Central memory CD8-positive, alpha-beta T cell (primary cell): Measurements from ENCODE around the gene INPP4A.
A peak's percentile ranks its signal among the peaks of the same experiment; 100 is the strongest.

Source experiments
- ATAC-seq: fragments of 150-1000 bp; cut with Tn5 transposase; replicated peaks from 2 replicates; pipeline ENCODE4 v1.10.0; 2022; ENCODE audit warnings: mild to moderate bottlenecking, moderate FRiP score, moderate number of reproducible peaks; ENCODE audit not compliant: poor library complexity, severe bottlenecking; ENCODE audit errors: extremely low read depth
- DNase-seq, 2 donors: peaks; one replicate each; pipeline ENCODE4 v3.0.0; 2021; ENCODE audit warnings: low spot score in 2 of 2
- H3K27ac Mint-ChIP-seq: one replicate; pipeline ENCODE4 v1.8.0; 2022; ENCODE audit warnings: low read depth, mild to moderate bottlenecking, moderate library complexity, mixed read lengths
- H3K27me3 Mint-ChIP-seq: one replicate; pipeline ENCODE4 v1.8.0; 2022; ENCODE audit warnings: mixed read lengths
- H3K36me3 Mint-ChIP-seq: one replicate; pipeline ENCODE4 v1.8.0; 2022; ENCODE audit warnings: mild to moderate bottlenecking, moderate library complexity, mixed read lengths; ENCODE audit not compliant: insufficient read depth
- H3K4me1 Mint-ChIP-seq: one replicate; pipeline ENCODE4 v1.8.0; 2022; ENCODE audit warnings: mixed read lengths
- H3K4me3 Mint-ChIP-seq: one replicate; pipeline ENCODE4 v1.8.0; 2022; ENCODE audit warnings: mild to moderate bottlenecking, moderate library complexity, mixed read lengths
- H3K9me3 Mint-ChIP-seq: one replicate; pipeline ENCODE4 v1.8.0; 2022; ENCODE audit warnings: mixed read lengths

INPP4A gene

DNA sequence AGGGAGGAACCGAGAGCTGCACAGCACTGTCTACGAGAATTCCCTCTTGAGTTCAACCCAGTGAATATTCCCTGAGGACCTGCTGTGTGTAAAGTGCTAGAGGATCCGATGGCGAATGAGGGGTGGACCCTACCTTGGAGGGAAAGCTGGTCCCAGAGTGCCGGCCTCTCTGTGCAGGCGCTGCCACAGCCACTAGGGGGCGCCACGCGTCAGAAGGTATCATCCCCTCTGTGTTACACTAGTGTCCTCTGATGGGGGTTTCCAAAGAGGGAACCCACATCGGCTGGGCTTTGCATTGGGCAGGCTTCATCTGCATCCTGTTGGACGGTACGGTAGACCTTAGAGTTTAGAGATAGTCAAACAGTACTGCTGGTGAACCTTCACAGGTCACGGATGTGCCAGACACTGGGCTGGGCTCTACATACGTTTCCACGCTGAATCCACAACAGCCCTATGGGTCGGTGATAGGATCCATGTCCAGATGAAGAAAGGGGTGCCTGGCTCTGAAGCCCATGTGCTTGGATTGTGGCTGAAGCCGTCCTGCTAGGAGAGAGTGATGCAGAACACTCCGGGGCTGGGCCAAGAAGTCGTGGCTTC lies 124.6 kb downstream of the INPP4A start:
- Mint-ChIP-seq H3K4me1 (peaks cover 25% of the 10 kb centered on the region), H3K9me3 (no peaks in the 10 kb centered on the region), H3K27me3 (no peaks in the 10 kb centered on the region), H3K4me3 (no peak overlapping the region), H3K36me3 (peaks cover 42% of the 10 kb centered on the region), H3K27ac (peak overlapping the region; percentile 92)
- DNase-seq (peak; percentile 55 to 67), ATAC-seq (peak; percentile 70)

GRCh38 chr2:98569915-98570314 lies 125.3 kb downstream of the INPP4A start:
- DNase-seq, result no peak
- H3K27ac Mint-ChIP-seq, result peak overlapping the region; percentile 92
- H3K36me3 Mint-ChIP-seq, result peaks cover 40% of the 10 kb centered on the region
- H3K4me3 Mint-ChIP-seq, result no peak overlapping the region
- H3K27me3 Mint-ChIP-seq, result no peaks in the 10 kb centered on the region
- H3K4me1 Mint-ChIP-seq, result peaks cover 25% of the 10 kb centered on the region
- no peak for ATAC-seq
- H3K9me3 Mint-ChIP-seq, result no peaks in the 10 kb centered on the region

- DNase-seq (no peak), ATAC-seq (no peak)
- no peaks in the 10 kb centered on the region for H3K9me3 Mint-ChIP-seq
- H3K4me1 Mint-ChIP-seq, result peaks cover 25% of the 10 kb centered on the region
- H3K4me3 Mint-ChIP-seq, result no peak overlapping the region
- H3K27me3 Mint-ChIP-seq, result no peaks in the 10 kb centered on the region
- peaks cover 40% of the 10 kb centered on the region for H3K36me3 Mint-ChIP-seq
- peak overlapping the region; percentile 92 for H3K27ac Mint-ChIP-seq
Observed at GRCh38 chr2:98570356-98570755, 125.7 kb downstream of the INPP4A start.

GRCh38 chr2:98571121-98571701 lies 126.6 kb downstream of the INPP4A start:
- Mint-ChIP-seq H3K27ac (no peak overlapping the region), H3K9me3 (no peaks in the 10 kb centered on the region), H3K27me3 (no peaks in the 10 kb centered on the region), H3K4me1 (peaks cover 22% of the 10 kb centered on the region), H3K36me3 (peaks cover 37% of the 10 kb centered on the region), H3K4me3 (no peak overlapping the region)
- ATAC-seq, result no peak
- DNase-seq, result no peak

DNA sequence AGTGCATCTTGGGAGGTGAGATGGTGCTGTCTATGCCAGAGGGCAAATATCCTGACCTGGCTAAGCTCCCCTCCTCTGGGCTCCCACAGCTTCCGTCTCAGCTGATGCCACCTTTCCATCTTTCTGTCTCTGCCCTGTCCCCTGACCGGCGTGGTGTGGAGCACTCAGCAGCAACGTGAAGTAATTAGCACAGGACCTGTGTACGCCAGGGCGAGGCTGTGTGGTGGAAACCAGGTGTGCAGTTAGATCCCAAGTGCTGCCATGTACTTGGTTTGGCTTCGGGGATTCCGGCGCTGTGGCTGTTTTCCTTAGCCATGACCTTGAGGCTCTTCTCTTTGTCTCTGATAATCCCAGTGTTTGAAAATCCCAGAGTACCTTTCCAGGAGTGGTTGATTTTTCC lies 127.1 kb downstream of the INPP4A start:
- Mint-ChIP-seq H3K36me3 (peaks cover 35% of the 10 kb centered on the region), H3K9me3 (no peaks in the 10 kb centered on the region), H3K4me1 (peaks cover 18% of the 10 kb centered on the region), H3K27ac (peak overlapping the region; percentile 29), H3K4me3 (no peak overlapping the region), H3K27me3 (no peaks in the 10 kb centered on the region)
- DNase-seq, result no peak
- ATAC-seq, result no peak

DNA sequence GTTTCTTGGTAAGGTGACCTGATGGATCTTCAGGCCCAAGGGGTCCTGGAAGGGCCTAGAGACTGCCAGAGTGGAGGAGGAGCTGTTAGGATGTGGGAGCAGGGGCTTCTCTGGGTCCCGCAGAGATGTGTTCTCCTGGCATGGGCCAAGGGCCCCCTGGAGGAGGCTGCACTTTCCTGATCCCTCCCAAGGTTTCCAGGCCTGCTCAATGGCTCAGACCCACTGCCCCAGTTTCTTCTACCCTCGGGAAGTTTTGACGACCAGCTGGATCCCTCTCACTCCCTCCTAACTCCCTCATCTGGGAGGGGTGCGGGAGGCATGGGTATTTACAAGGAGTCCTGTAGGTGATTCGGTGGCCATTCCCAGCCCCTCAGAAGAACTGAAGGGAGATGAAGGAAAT lies 127.6 kb downstream of the INPP4A start:
- peak overlapping the region; percentile 29 for H3K27ac Mint-ChIP-seq
- H3K4me1 Mint-ChIP-seq, result peaks cover 14% of the 10 kb centered on the region
- H3K27me3 Mint-ChIP-seq, result no peaks in the 10 kb centered on the region
- H3K36me3 Mint-ChIP-seq, result peaks cover 39% of the 10 kb centered on the region
- ATAC-seq (no peak), DNase-seq (no peak)
- H3K9me3 Mint-ChIP-seq, result no peaks in the 10 kb centered on the region
- no peak overlapping the region for H3K4me3 Mint-ChIP-seq

DNA sequence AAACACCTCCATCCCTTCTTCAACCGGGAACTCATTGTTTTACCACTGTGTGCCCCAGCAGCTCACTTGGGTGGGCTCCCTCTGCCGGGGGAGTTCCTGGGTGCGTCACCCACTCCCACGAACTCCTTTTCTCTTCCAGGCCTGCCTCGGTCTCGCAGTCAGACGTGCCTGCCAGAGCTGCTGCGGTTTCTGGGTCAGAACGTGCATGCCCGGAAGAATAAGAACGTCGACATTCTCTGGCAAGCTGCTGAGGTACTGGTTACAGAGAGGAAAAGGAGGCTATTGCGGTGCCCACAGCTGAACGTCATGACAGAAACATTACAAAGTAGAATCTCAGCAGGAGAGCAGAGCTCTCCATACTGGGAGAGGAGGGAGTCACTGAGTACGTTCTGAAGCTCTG lies 128.0 kb downstream of the INPP4A start:
- Mint-ChIP-seq H3K27me3 (no peaks in the 10 kb centered on the region), H3K27ac (no peak overlapping the region), H3K4me3 (no peak overlapping the region), H3K4me1 (peaks cover 11% of the 10 kb centered on the region), H3K36me3 (peaks cover 44% of the 10 kb centered on the region), H3K9me3 (no peaks in the 10 kb centered on the region)
- DNase-seq (no peak), ATAC-seq (no peak)

DNA sequence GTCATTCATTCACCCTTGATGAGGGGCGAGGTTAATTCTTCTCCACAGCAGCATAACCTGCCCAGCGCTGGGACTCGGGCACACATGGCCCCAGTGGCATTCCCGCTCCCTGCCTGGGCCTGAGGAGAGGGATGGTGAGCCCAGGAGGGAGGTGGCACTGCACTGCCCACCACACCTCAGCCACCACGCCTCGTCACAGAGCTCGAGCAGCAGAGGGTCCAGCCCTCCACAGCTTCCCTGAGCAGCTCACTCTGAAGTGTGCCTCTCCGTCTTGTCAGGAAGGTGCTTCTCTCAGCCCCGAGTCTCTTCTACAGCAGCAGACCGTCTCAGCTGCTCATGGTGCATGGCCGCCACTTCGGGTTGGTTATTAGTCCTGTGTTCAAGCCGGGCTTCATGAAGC lies 128.8 kb downstream of the INPP4A start:
- DNase-seq, result no peak
- Mint-ChIP-seq H3K36me3 (peaks cover 49% of the 10 kb centered on the region), H3K4me3 (no peak overlapping the region), H3K27ac (no peak overlapping the region), H3K27me3 (no peaks in the 10 kb centered on the region), H3K4me1 (peaks cover 11% of the 10 kb centered on the region), H3K9me3 (no peaks in the 10 kb centered on the region)
- ATAC-seq, result no peak

DNA sequence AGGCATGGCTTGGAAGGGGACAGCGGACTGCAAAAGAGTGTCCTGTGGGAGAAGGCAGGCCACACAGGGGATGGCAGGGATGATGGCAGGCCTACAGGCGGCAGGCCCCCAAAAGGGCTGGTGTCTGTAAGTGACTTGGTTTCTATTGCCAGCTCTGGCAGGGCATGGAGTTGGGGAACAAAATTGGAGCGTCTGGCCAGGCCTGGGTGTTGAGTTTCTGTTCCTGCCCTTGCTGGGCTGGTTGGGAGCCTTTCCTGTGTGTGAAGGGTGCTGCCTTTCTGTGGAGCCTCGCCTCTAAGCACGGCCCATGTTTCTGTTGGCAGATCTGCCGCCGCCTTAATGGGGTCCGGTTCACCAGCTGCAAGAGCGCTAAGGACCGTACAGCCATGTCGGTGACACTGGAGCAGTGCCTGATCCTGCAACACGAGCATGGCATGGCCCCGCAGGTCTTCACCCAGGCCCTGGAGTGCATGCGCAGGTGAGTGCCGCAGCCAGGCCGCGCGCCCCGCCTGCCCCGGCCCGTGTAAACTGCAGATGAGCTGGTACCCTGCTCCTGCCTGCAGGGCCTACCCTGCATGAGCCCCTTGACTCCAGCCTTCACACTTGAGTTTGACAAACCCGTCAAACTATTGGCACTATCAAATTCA lies 132.1 kb downstream of the INPP4A start:
- DNase-seq (no peak), ATAC-seq (no peak)
- no peaks in the 10 kb centered on the region for H3K9me3 Mint-ChIP-seq
- no peaks in the 10 kb centered on the region for H3K4me1 Mint-ChIP-seq
- peaks cover 46% of the 10 kb centered on the region for H3K36me3 Mint-ChIP-seq
- H3K27me3 Mint-ChIP-seq, result no peaks in the 10 kb centered on the region
- no peak overlapping the region for H3K4me3 Mint-ChIP-seq
- peak overlapping the region; percentile 57 for H3K27ac Mint-ChIP-seq

- H3K9me3 Mint-ChIP-seq, result no peaks in the 10 kb centered on the region
- ATAC-seq (no peak), DNase-seq (no peak)
- peaks cover 46% of the 10 kb centered on the region for H3K36me3 Mint-ChIP-seq
- no peak overlapping the region for H3K27ac Mint-ChIP-seq
- H3K4me3 Mint-ChIP-seq, result no peak overlapping the region
- no peaks in the 10 kb centered on the region for H3K4me1 Mint-ChIP-seq
- no peaks in the 10 kb centered on the region for H3K27me3 Mint-ChIP-seq
Observed at GRCh38 chr2:98577313-98577712, 132.7 kb downstream of the INPP4A start.

DNA sequence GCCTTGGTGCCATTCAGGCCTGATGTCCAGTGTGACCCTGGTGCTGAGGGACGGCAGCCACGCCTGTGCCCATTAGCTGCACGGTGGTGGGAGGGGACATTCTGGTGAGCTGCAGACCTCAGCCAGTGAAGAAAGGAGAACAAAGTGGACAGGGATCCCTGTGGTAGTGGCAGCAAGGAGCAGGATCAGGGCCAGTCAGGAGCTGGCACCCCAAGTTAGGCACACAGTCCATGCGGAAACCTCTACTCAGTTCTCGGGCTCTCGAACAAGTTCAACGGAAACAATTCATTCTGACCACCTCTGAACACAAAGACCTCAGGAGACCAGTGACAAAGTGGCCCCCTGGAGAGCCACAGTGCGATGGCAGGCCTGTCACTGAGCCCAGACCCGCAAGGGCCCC lies 133.6 kb downstream of the INPP4A start:
- H3K4me3 Mint-ChIP-seq, result peak overlapping the region; percentile 31
- peaks cover 48% of the 10 kb centered on the region for H3K36me3 Mint-ChIP-seq
- H3K4me1 Mint-ChIP-seq, result no peaks in the 10 kb centered on the region
- no peak for ATAC-seq
- no peaks in the 10 kb centered on the region for H3K27me3 Mint-ChIP-seq
- H3K27ac Mint-ChIP-seq, result no peak overlapping the region
- DNase-seq, result no peak
- no peaks in the 10 kb centered on the region for H3K9me3 Mint-ChIP-seq

DNA sequence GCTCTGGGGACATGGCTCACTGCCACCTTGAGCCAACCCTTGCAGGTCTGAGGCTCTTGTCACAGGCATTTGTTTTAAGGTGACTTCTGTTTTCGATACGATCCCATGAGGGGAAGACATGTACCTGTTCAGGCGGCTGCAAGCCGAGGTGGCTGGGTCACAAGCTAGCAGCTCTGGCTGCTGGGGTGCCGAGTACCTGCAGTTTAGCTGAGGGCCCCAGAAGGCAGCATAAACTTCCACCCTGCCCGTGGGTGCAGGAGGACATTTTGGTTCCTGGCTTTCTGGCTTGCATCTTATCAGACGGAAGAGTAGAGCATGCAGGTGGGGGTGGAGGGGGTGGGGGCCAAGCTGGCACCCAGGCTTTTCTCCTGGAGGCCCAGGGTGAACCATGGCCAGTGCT lies 135.3 kb downstream of the INPP4A start:
- H3K4me3 Mint-ChIP-seq, result no peak overlapping the region
- no peak for DNase-seq
- H3K27ac Mint-ChIP-seq, result no peak overlapping the region
- ATAC-seq, result no peak
- H3K27me3 Mint-ChIP-seq, result no peaks in the 10 kb centered on the region
- H3K4me1 Mint-ChIP-seq, result no peaks in the 10 kb centered on the region
- peaks cover 51% of the 10 kb centered on the region for H3K36me3 Mint-ChIP-seq
- H3K9me3 Mint-ChIP-seq, result no peaks in the 10 kb centered on the region

DNA sequence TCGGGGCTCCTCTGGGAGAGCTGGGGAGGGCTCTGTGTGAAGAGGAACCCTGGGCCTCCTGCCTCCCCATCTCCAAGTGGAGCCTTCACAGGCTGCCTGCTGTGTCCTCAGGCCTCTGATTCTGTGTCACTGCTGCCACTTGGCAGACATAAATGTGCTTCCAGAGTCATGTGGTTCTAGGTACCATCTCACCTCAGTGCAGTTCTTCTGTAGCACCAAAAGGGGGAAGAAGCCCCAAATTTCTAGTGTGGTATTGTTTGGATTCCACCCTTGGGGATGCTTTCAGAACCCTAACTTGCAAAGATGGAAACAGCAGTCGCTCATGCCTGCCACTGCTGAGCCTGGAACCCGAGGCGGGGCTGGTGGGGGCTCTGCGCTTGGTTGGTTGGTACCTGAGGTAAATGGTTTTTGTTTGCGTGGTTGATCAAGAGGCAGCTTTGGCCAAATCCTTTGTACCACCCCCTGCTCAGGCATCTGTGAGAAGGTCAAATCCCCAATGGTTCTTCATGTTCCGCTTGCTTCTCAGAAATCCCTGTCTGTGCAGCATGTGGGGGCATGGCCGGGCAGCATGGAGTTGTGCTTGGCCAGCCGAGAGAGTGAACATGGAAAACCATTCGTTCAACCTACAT lies 136.1 kb downstream of the INPP4A start:
- ATAC-seq (no peak), DNase-seq (no peak)
- Mint-ChIP-seq H3K27ac (peak overlapping the region; percentile 39), H3K4me1 (no peaks in the 10 kb centered on the region), H3K9me3 (no peaks in the 10 kb centered on the region), H3K36me3 (peaks cover 51% of the 10 kb centered on the region), H3K27me3 (no peaks in the 10 kb centered on the region), H3K4me3 (no peak overlapping the region)
